ENCODE measurements around the gene GALK1. TPM values are rescaled to one million over a fixed set of nuclear protein-coding genes. Genes with fewer than 3 reads are reported as not detected.
A peak's percentile ranks its signal among the peaks of the same experiment; 100 is the strongest.

Gene GALK1
- total and polyA plus RNA-seq, 2 of the 13 experiments (the other 11 are each of a cell fraction or from before 2014, with no cell fraction given) = 59.9 to 93.6 TPM

DNA sequence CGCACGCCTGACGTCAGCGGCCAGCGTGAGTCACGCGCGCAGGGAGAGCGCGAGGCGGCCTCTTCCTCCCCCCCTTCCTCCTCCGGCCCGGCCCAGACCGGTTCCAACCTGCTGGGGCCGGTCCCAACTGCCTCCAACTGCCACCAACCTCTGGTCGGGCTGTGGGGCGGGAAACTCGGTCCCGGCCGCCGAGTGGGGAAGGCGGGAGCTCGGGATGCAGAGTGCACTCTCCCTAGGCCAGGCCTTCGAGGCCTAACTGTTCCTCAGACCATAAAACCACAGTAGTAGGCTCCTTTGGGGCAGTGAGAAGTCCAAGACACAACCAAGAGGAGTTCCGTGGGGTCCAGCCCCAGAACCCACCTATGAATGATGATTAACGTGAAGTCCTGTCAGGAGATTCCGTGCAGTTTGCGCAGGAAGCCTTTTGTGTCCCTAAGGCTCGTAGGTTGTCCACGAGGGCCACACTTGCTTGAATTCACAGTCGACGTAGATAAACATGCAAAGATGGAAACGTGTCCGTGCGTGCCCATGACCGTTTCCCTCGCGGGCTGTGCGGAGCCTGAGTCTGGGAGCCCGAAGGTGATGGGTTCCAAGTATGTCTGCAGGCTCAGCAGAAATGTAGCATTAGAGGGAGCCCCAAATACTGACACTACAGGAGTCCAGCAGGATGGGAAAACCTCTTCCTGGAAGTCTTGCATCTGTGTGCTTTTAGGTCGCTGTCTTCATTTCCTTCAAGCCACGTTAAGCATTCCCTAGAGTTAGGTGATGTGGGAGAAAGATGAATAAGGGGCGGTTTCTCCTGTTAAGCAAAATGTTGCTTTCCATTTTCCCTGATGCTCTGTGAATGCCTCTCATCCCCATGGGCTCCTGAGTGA, 20.3 kb upstream of the GALK1 start (continued):
- TF ChIP-seq, protein P1, sequence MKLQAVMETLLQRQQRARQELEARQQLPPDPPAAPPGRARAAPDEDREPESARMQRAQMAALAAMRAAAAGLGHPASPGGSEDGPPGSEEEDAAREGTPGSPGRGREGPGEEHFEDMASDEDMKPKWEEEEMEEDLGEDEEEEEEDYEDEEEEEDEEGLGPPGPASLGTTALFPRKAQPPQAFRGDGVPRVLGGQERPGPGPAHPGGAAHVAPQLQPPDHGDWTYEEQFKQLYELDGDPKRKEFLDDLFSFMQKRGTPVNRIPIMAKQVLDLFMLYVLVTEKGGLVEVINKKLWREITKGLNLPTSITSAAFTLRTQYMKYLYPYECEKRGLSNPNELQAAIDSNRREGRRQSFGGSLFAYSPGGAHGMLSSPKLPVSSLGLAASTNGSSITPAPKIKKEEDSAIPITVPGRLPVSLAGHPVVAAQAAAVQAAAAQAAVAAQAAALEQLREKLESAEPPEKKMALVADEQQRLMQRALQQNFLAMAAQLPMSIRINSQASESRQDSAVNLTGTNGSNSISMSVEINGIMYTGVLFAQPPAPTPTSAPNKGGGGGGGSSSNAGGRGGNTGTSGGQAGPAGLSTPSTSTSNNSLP (IDR thresholded peaks at IDR 0.05; ENCODE audit: low read depth, low read length) = no peak
- 0 out of 2 replicates have a peak, but pooled peaks have one; percentile 36 for TF ChIP-seq ZSCAN29 (CRISPR knock-in tag; conservative IDR thresholded peaks at IDR 0.05)
- TF ChIP-seq, protein P2, sequence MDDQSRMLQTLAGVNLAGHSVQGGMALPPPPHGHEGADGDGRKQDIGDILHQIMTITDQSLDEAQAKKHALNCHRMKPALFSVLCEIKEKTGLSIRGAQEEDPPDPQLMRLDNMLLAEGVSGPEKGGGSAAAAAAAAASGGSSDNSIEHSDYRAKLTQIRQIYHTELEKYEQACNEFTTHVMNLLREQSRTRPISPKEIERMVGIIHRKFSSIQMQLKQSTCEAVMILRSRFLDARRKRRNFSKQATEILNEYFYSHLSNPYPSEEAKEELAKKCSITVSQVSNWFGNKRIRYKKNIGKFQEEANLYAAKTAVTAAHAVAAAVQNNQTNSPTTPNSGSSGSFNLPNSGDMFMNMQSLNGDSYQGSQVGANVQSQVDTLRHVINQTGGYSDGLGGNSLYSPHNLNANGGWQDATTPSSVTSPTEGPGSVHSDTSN (CRISPR knock-in tag; IDR thresholded peaks at IDR 0.05; ENCODE audit: borderline replicate concordance) = 0 out of 2 replicates have a peak, but pooled peaks have one; percentile 80
- TF ChIP-seq, protein P3, sequence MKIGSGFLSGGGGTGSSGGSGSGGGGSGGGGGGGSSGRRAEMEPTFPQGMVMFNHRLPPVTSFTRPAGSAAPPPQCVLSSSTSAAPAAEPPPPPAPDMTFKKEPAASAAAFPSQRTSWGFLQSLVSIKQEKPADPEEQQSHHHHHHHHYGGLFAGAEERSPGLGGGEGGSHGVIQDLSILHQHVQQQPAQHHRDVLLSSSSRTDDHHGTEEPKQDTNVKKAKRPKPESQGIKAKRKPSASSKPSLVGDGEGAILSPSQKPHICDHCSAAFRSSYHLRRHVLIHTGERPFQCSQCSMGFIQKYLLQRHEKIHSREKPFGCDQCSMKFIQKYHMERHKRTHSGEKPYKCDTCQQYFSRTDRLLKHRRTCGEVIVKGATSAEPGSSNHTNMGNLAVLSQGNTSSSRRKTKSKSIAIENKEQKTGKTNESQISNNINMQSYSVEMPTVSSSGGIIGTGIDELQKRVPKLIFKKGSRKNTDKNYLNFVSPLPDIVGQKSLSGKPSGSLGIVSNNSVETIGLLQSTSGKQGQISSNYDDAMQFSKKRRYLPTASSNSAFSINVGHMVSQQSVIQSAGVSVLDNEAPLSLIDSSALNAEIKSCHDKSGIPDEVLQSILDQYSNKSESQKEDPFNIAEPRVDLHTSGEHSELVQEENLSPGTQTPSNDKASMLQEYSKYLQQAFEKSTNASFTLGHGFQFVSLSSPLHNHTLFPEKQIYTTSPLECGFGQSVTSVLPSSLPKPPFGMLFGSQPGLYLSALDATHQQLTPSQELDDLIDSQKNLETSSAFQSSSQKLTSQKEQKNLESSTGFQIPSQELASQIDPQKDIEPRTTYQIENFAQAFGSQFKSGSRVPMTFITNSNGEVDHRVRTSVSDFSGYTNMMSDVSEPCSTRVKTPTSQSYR (CRISPR knock-in tag; IDR thresholded peaks at IDR 0.05; ENCODE audit: borderline replicate concordance) = no peak
- no peak; the same call in none of the 2 replicates for TF ChIP-seq EEA1 (CRISPR knock-in tag; IDR thresholded peaks at IDR 0.05; ENCODE audit: borderline replicate concordance)
- peak; percentile 68 to 70; a peak in 2 of 4 replicates for TF ChIP-seq EP300 (IDR thresholded peaks at IDR 0.05; ENCODE audit: low read depth in 2 of 2, low read length in 2 of 2)
- TF ChIP-seq EP300 (CRISPR knock-in tag; IDR thresholded peaks at IDR 0.05; ENCODE audit: borderline replicate concordance) = peak; percentile 89
- TF ChIP-seq, protein P4, sequence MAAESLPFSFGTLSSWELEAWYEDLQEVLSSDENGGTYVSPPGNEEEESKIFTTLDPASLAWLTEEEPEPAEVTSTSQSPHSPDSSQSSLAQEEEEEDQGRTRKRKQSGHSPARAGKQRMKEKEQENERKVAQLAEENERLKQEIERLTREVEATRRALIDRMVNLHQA (CRISPR knock-in tag; IDR thresholded peaks at IDR 0.05) = peak; percentile 78; the same call in 1 of the 2 replicates
- TF ChIP-seq HIVEP1 (CRISPR knock-in tag; IDR thresholded peaks at IDR 0.05) = peak; percentile 86; the same call in 1 of the 2 replicates
- TF ChIP-seq ATF7 (IDR thresholded peaks at IDR 0.05) = peak; percentile 42; the same call in 1 of the 2 replicates
- peak; percentile 80 for TF ChIP-seq ATF7 (CRISPR knock-in tag; IDR thresholded peaks at IDR 0.05)
- TF ChIP-seq HDAC6 (IDR thresholded peaks at IDR 0.05; ENCODE audit: low read depth, low read length) = no peak
- TF ChIP-seq ZNF383 (CRISPR knock-in tag; IDR thresholded peaks at IDR 0.05; ENCODE audit: borderline replicate concordance) = 0 out of 2 replicates have a peak, but pooled peaks have one; percentile 77
- no peak for TF ChIP-seq ZNF350 (CRISPR knock-in tag; IDR thresholded peaks at IDR 0.05; ENCODE audit: borderline replicate concordance, low read depth)
- TF ChIP-seq MAF1 (CRISPR knock-in tag; IDR thresholded peaks at IDR 0.05; ENCODE audit: borderline replicate concordance) = no peak
- peak; percentile 95 for TF ChIP-seq ZC3H13 (CRISPR knock-in tag; IDR thresholded peaks at IDR 0.05)
- peak; percentile 66; the same call in 1 of the 2 replicates for TF ChIP-seq KLF11 (CRISPR knock-in tag; IDR thresholded peaks at IDR 0.05)
- peak; percentile 95 for TF ChIP-seq ZNF224 (CRISPR knock-in tag; IDR thresholded peaks at IDR 0.05)
- TF ChIP-seq, protein P5, sequence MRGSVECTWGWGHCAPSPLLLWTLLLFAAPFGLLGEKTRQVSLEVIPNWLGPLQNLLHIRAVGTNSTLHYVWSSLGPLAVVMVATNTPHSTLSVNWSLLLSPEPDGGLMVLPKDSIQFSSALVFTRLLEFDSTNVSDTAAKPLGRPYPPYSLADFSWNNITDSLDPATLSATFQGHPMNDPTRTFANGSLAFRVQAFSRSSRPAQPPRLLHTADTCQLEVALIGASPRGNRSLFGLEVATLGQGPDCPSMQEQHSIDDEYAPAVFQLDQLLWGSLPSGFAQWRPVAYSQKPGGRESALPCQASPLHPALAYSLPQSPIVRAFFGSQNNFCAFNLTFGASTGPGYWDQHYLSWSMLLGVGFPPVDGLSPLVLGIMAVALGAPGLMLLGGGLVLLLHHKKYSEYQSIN (CRISPR knock-in tag; IDR thresholded peaks at IDR 0.05; ENCODE audit: borderline replicate concordance) = no peak

Data from HepG2 (cell line).